ENCODE results near the gene TFPI.

The TFPI gene

GRCh38 chr2:187554011-187554703, at the start of gene TFPI:
TSS of gene TFPI (minus strand) at chr2:187554435. CDS start at chr2:187503768, 50,667 bp downstream.
- no peak for TF ChIP-seq CTCF (IDR thresholded peaks at IDR 0.05)

GRCh38 chr2:187594801-187595200, 40.6 kb upstream of the TFPI start:
- TF ChIP-seq CTCF (IDR thresholded peaks at IDR 0.05) = peak; percentile 57

GRCh38 chr2:187593697-187594096, 39.5 kb upstream of the TFPI start:
- TF ChIP-seq CTCF (IDR thresholded peaks at IDR 0.05) = no peak

GRCh38 chr2:187593098-187593497, 38.9 kb upstream of the TFPI start:
- TF ChIP-seq CTCF (IDR thresholded peaks at IDR 0.05) = no peak

- TF ChIP-seq CTCF (IDR thresholded peaks at IDR 0.05) = no peak
These were observed 35.9 kb upstream of the TFPI start for GRCh38 chr2:187590175-187590574.

GRCh38 chr2:187586011-187586641, 31.9 kb upstream of the TFPI start:
- no peak for TF ChIP-seq CTCF (IDR thresholded peaks at IDR 0.05)

- TF ChIP-seq CTCF (IDR thresholded peaks at IDR 0.05) = peak; percentile 49; the same call in 1 of the 2 replicates
These were observed 27.1 kb upstream of the TFPI start for GRCh38 chr2:187581125-187581896.
